Measurements from ENCODE around the gene TMEM132D.

The TMEM132D gene

GRCh38 chr12:129401572-129401971, 502.3 kb downstream of the TMEM132D start:
- no peak for DNase-seq

GRCh38 chr12:129394177-129394825, 509.5 kb downstream of the TMEM132D start:
- no peak for DNase-seq

- DNase-seq, result no peak
Observed at GRCh38 chr12:129393357-129393937, 510.4 kb downstream of the TMEM132D start.

- DNase-seq, result no peak
Observed at GRCh38 chr12:129385637-129385990, 518.2 kb downstream of the TMEM132D start.

- no peak for DNase-seq
Observed at GRCh38 chr12:129383956-129384355, 519.9 kb downstream of the TMEM132D start.

GRCh38 chr12:129381715-129382114, 522.1 kb downstream of the TMEM132D start:
- DNase-seq, result no peak

- no peak for DNase-seq
Observed at GRCh38 chr12:129379076-129379804, 524.6 kb downstream of the TMEM132D start.

- DNase-seq, result no peak
Observed at GRCh38 chr12:129378496-129378895, 525.3 kb downstream of the TMEM132D start.

- no peak for DNase-seq
Observed at GRCh38 chr12:129373746-129374145, 530.1 kb downstream of the TMEM132D start.

GRCh38 chr12:129372876-129373275, 530.9 kb downstream of the TMEM132D start:
- no peak for DNase-seq

- DNase-seq, result no peak
Observed at GRCh38 chr12:129372348-129372747, 531.5 kb downstream of the TMEM132D start.

GRCh38 chr12:129371268-129371667, 532.6 kb downstream of the TMEM132D start:
- no peak for DNase-seq

GRCh38 chr12:129366656-129367055, 537.2 kb downstream of the TMEM132D start:
- DNase-seq, result no peak

- DNase-seq, result no peak
Observed at GRCh38 chr12:129363041-129363440, 540.8 kb downstream of the TMEM132D start.

- no peak for DNase-seq
Observed at GRCh38 chr12:129357233-129357632, 546.6 kb downstream of the TMEM132D start.

GRCh38 chr12:129351481-129351880, 552.3 kb downstream of the TMEM132D start:
- DNase-seq, result no peak

GRCh38 chr12:129339336-129339735, 564.5 kb downstream of the TMEM132D start:
- DNase-seq, result no peak

GRCh38 chr12:129337413-129337812, 566.4 kb downstream of the TMEM132D start:
- no peak for DNase-seq

GRCh38 chr12:129335773-129336172, 568.1 kb downstream of the TMEM132D start:
- DNase-seq, result no peak

- DNase-seq, result no peak
Observed at GRCh38 chr12:129332286-129332685, 571.5 kb downstream of the TMEM132D start.

GRCh38 chr12:129331356-129332085, 572.3 kb downstream of the TMEM132D start:
- no peak for DNase-seq

GRCh38 chr12:129328235-129328634, 575.6 kb downstream of the TMEM132D start:
- no peak for DNase-seq

GRCh38 chr12:129325566-129325965, 578.3 kb downstream of the TMEM132D start:
- DNase-seq, result no peak

- no peak for DNase-seq
Observed at GRCh38 chr12:129312048-129312447, 591.8 kb downstream of the TMEM132D start.

Measured in NCI-H146 (cell line).